Germinal center (tissue), 1 donor: Measurements from ENCODE around the gene COL4A1.

Experiments
- DNase-seq: peaks from one replicate; pipeline ENCODE4 v3.0.0; 2012; ENCODE audit warnings: mixed read lengths, low spot score

The COL4A1 gene

GRCh38 chr13:110133425-110134235 lies 173.3 kb downstream of the COL4A1 start:
- no peak for DNase-seq

DNA sequence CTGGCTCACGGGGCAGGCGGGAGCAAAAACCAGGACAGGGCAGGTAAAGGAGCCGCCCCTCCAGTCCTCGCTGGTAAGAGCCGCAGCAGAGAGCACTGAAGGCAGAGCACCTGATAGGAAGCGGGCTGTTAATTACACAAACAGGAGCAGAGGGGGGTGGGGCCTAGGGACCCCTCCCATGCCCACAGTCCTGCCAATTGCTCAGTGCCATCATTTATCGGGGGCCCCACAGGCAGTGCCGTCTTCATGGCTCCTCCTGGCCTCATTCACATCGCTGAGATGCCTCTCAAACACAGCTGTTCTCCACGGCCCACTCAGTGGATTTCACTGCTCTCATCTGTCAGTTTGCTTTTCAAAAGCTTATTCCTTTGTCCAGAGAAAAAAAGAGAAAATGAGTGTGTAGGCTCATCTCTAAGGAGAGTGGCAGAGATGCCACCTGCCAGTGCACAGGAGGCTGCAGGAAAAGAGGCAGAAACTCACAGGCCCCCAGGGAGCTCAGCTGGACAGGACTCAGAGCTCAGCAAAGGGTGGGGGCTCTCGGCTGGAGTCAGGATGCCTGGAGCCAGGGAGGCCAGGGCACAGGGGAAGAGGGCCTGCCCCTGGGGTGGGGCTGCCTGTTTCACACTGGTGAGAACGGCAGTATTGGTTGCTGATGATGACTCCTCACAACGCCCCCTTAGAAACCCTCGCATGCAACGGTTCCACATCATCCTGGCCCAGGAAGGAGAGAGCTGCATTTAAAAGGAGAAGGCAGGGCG lies 174.6 kb downstream of the COL4A1 start:
- no peak for DNase-seq

- no peak for DNase-seq
These were observed 175.5 kb downstream of the COL4A1 start for GRCh38 chr13:110131424-110131823.

- no peak for DNase-seq
These were observed 176.5 kb downstream of the COL4A1 start for GRCh38 chr13:110130431-110130830.

GRCh38 chr13:110129539-110130186 lies 177.3 kb downstream of the COL4A1 start:
- DNase-seq: no peak

DNA sequence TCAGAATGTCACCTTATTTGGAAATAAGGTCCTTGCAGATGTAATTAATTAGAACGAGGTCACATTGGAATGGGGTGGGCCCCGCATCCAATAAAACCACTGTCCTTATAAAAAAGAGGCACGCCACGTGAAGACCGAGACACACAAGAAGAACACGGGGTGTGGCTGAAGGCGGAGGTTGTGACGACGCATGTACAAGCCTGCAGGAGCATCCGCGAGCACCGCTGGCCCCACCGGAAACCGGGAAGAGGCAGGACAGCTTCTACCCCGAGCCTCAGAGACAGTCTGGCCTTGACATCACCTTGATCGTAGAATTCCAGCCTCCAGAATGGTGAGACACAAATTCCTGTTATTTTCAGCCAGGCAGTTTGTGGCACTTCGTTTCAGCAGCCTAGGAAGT lies 177.9 kb downstream of the COL4A1 start:
- no peak for DNase-seq

- no peak for DNase-seq
These were observed 178.4 kb downstream of the COL4A1 start for GRCh38 chr13:110128546-110128945.

- DNase-seq: no peak
These were observed 178.9 kb downstream of the COL4A1 start for GRCh38 chr13:110127986-110128511.

DNA sequence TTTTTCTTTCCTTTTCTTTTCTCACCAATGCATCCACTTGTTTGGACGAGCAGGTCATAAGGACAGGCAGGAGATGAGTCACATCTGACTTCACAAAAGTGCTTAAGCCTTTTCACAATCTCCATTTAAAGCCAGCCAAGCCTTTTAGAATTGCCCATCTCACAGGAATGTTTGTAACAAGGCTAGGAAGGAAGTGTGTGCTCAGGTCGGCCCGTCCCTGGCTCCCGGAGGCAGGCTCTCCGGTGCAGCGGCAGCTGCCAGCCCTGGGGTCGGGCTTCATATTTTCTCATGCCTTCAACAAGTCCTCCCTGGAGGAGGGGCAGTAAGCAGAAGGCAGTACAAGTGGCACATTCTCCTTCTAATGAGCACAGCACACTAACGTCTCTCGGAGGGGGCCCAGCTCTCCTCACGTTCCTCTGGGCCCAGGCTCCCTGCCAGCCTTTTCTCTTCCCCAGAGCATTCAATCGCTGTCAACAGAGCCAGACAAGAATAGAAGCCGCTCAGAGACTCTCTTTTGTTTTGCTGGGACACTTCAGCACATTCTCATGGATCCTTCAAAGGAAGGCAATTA lies 180.5 kb downstream of the COL4A1 start:
- no peak for DNase-seq

DNA sequence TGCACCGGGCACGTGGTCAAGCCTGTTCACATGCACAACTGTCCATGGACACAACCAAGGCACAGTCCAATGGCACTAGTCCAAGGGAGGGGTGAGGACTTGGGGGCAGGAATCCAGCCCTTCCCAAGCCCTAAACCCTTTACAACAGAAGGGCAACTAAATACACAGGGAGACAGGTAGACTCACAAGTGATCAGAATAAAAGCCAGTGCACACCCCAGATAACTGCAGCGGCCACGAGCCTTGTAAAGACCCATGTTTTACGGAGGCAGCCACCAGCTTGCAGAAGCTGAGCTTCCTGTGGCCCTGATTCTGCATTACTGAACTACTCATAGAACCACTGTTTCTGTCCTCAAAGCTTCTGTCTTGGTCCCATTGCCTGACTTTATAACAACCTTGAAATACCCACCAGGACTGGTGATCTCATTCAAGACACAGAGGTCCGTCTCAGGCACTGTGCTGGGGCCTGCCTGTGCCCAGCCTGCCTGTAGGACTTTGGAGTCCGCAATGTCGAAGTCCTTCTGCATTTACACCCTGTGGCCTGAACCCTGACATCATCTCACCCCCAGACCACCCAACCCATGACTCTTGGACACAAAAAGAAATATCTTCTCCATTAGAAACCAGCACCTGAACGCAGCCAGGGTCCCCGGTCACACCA lies 181.2 kb downstream of the COL4A1 start:
- no peak for DNase-seq

DNA sequence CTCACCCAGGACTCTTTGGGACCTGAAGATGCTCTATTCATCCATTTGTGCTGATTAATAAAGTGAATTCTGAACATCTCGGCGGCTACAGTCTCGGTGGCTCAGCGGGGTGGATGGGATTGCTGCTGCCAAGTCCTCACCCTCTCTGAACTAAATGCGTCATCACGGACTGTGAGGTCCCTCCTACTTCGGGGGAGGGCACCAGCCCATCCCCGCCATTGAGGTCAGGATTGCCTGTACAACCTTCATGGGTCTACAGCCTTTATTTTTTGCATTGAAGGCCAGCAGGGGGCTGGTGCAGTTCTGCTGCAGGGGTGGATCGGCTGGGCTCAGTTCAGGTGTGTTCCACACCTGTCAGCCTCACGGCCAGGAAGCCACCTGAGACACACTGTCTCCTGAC lies 181.8 kb downstream of the COL4A1 start:
- DNase-seq: no peak

GRCh38 chr13:110124201-110124940 lies 182.6 kb downstream of the COL4A1 start:
- DNase-seq: no peak

DNA sequence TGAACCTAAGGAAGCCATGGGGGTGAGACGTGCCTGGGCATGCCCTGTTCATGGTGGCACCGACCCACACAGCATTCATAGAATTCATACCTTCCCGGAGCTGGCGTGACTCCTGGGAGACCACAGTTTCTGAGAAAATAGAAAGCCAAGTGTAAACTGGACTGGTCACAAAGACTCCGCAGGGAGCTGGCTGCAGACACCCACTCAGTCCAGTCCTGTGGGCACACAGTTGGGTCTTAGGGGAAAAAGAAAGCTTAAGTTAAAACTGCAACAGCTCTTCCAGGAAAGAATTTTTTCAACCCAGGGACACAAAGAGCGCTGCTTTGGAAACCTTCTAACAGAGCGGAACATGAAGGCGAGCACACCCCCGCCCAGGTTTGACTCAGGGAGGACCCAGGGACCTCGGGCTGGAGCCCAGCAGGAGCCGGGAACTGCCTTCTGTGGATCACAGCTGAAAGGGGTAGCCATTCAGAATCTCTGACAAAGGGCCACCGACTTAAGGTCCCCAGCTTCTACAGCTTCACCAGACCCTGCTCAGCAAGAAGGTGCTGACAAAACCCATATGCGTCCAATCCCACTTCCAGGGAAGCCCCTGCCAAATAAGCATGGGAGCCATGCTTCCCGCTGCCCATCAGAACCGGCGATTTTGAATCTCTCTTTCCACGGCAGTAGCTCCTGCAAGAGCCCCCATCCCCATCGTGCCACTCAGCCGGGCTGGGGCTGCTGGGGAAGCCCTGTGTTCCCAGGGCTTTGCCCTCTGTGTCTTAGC lies 183.7 kb downstream of the COL4A1 start:
- no peak for DNase-seq

GRCh38 chr13:110121422-110122083 lies 185.4 kb downstream of the COL4A1 start:
- DNase-seq: no peak

- no peak for DNase-seq
These were observed 186.7 kb downstream of the COL4A1 start for GRCh38 chr13:110119935-110120905.

- DNase-seq: no peak
These were observed 188.9 kb downstream of the COL4A1 start for GRCh38 chr13:110118106-110118505.

- DNase-seq: peak; percentile 70
These were observed 190.9 kb downstream of the COL4A1 start for GRCh38 chr13:110116072-110116487.

DNA sequence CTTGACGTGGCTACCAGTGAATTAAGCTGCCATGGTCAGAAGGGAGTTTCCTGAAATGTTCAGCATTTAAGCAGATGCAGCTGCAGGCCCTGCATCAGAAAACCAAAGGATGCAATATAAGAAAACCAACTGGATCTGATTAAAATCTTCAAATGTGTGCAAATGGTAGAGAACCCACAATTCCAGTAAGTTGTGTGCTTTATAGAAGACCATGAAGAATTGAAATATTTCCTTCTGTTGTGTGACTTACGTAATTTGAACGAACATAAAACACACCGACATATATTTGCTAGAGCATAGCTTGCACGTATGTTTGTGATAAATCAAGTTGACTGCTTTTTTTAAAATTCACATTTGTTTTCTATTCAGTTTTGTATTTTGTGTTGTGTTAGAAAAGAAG lies 191.4 kb downstream of the COL4A1 start:
- no peak for DNase-seq
